HepG2 (cell line): ENCODE measurements around the gene INTS7. TPM values are rescaled to one million over a fixed set of nuclear protein-coding genes. Genes with fewer than 3 reads are reported as not detected.

ENCODE experiments used
- PRPF4 ChIP-seq: fragments of 200-400 bp; formaldehyde crosslinking; IDR thresholded peaks from 2 replicates; pipeline ENCODE4 v1.6.1; 2016; ENCODE audit warnings: low read length, low read depth; ENCODE audit not compliant: poor library complexity, severe bottlenecking
- RFX5 ChIP-seq: IDR thresholded peaks from 2 replicates; pipeline ENCODE4 v1.6.1; 2011; ENCODE audit warnings: low read depth, low read length, improper control_type of control experiment
- TSC22D2 ChIP-seq: sonication (generic); formaldehyde crosslinking; IDR thresholded peaks from 2 replicates; pipeline ENCODE4 v1.5.1; 2020; ENCODE audit warnings: missing genetic modification reagents, mild to moderate bottlenecking, borderline replicate concordance
- ZFP90 ChIP-seq: sonication (generic); formaldehyde crosslinking; IDR thresholded peaks from 2 replicates; pipeline ENCODE4 v1.8.0; 2022; ENCODE audit warnings: missing genetic modification reagents, mild to moderate bottlenecking, inconsistent platforms, borderline replicate concordance
- ZNF44 ChIP-seq: sonication (generic); formaldehyde crosslinking; IDR thresholded peaks from 2 replicates; pipeline ENCODE4 v1.5.1; 2020; ENCODE audit warnings: mild to moderate bottlenecking, missing genetic modification reagents
- ZNF724P ChIP-seq: sonication (generic); formaldehyde crosslinking; IDR thresholded peaks from 2 replicates; pipeline ENCODE4 v1.8.0; 2022; ENCODE audit warnings: missing genetic modification reagents, borderline replicate concordance
- polyA plus RNA-seq, 8 experiments: library from polyadenylated mRNA; depleted of rRNA in 3 of 8; stranded (reverse) in 7 of 8; unstranded in 1 of 8; fragments of >200 nt; fragmentation: Illumina TruSeq in 4 of 8; extraction: Trizol in 4 of 8; gene quantifications; 2 replicates each; pipeline versions ENCODE4 v1.2.1 to v1.2.3, GENCODE V29; 2011 to 2016; ENCODE audit warnings: low read depth in 4 of 8, missing spikeins in 1 of 8, mixed read lengths in 1 of 8; ENCODE audit not compliant: insufficient read depth in 1 of 8
- total RNA-seq, 5 experiments: library from RNA; depleted of rRNA; stranded (reverse); fragments of >200 nt; fragmentation: Illumina TruSeq; extraction: Trizol; gene quantifications; 2 replicates each; pipeline ENCODE4 v1.2.3, GENCODE V29; 2016; ENCODE audit warnings: low read depth in 1 of 5
- TF ChIP-seq, protein P1 (sequence below): IDR thresholded peaks from 2 replicates; pipeline ENCODE4 v1.6.1; 2012; ENCODE audit warnings: inconsistent platforms
- TF ChIP-seq, protein P2 (sequence below): sonication (generic); formaldehyde crosslinking; IDR thresholded peaks from 2 replicates; pipeline ENCODE4 v1.4.0; 2020; ENCODE audit warnings: mild to moderate bottlenecking, missing genetic modification reagents
- TF ChIP-seq, protein P3 (sequence below): IDR thresholded peaks from 2 replicates; pipeline ENCODE4 v1.6.1; 2018; ENCODE audit warnings: missing genetic modification reagents
- TF ChIP-seq, protein P4 (sequence below), 2 experiments: sonication (generic) in 1 of 2; formaldehyde crosslinking in 1 of 2; IDR thresholded peaks; 2 replicates each; pipeline versions ENCODE4 v1.4.0 to v1.6.1; 2016 to 2020; ENCODE audit warnings: borderline replicate concordance in 1 of 2, low read depth in 1 of 2, mild to moderate bottlenecking in 1 of 2, missing genetic modification reagents in 1 of 2

Gene INTS7
- total and polyA plus RNA-seq, 2 of the 13 experiments (the other 11 are each of a cell fraction or from before 2014, with no cell fraction given): 18.3 to 22.4 TPM

DNA sequence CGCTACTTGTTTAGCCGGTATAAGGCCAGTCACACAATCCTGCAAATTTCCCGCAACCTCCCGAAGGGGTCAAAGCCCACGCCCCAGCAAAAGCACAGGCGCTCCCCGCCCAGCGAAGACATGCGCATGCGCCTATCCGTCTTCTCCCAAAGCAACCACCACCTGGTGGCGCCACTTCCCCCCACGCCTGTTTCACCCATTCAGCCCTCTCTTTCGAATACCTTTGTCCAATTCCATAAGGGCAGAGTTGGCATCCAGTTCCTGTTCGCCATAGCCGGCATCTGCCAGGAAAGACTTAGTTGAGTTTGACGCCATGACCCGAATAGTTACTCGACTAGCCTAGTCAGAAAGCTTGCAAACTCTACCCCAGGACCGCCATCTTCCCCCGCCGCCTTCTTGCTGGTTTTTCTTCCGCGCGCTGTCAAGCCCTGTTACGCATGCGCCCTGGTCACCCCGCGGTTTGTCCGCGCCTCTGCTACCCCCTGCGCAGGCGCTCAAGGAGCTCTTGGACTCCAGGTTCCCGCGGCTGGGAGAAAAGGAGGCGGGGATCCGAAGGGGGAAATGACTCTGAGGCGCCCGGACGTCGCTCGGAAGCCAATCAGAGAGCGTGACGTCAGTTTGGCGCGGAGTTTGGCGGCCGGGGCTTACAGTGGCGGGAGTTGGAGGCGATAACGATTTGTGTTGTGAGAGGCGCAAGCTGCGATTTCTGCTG, at the start of gene INTS7, which contains the start of gene DTL (continued):
- TF ChIP-seq RFX5 (peak; percentile 55; the same call in 1 of the 2 replicates), ZNF724P (CRISPR knock-in tag) (0 out of 2 replicates have a peak, but pooled peaks have one; percentile 63), TSC22D2 (CRISPR knock-in tag) (0 out of 2 replicates have a peak, but pooled peaks have one; percentile 29), ZNF44 (CRISPR knock-in tag) (peak; percentile 67; the same call in 1 of the 2 replicates), ZFP90 (CRISPR knock-in tag) (peak; percentile 43), PRPF4 (no peak)
- TF ChIP-seq, protein P1, sequence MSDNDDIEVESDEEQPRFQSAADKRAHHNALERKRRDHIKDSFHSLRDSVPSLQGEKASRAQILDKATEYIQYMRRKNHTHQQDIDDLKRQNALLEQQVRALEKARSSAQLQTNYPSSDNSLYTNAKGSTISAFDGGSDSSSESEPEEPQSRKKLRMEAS: peak; percentile 87
- TF ChIP-seq, protein P2, sequence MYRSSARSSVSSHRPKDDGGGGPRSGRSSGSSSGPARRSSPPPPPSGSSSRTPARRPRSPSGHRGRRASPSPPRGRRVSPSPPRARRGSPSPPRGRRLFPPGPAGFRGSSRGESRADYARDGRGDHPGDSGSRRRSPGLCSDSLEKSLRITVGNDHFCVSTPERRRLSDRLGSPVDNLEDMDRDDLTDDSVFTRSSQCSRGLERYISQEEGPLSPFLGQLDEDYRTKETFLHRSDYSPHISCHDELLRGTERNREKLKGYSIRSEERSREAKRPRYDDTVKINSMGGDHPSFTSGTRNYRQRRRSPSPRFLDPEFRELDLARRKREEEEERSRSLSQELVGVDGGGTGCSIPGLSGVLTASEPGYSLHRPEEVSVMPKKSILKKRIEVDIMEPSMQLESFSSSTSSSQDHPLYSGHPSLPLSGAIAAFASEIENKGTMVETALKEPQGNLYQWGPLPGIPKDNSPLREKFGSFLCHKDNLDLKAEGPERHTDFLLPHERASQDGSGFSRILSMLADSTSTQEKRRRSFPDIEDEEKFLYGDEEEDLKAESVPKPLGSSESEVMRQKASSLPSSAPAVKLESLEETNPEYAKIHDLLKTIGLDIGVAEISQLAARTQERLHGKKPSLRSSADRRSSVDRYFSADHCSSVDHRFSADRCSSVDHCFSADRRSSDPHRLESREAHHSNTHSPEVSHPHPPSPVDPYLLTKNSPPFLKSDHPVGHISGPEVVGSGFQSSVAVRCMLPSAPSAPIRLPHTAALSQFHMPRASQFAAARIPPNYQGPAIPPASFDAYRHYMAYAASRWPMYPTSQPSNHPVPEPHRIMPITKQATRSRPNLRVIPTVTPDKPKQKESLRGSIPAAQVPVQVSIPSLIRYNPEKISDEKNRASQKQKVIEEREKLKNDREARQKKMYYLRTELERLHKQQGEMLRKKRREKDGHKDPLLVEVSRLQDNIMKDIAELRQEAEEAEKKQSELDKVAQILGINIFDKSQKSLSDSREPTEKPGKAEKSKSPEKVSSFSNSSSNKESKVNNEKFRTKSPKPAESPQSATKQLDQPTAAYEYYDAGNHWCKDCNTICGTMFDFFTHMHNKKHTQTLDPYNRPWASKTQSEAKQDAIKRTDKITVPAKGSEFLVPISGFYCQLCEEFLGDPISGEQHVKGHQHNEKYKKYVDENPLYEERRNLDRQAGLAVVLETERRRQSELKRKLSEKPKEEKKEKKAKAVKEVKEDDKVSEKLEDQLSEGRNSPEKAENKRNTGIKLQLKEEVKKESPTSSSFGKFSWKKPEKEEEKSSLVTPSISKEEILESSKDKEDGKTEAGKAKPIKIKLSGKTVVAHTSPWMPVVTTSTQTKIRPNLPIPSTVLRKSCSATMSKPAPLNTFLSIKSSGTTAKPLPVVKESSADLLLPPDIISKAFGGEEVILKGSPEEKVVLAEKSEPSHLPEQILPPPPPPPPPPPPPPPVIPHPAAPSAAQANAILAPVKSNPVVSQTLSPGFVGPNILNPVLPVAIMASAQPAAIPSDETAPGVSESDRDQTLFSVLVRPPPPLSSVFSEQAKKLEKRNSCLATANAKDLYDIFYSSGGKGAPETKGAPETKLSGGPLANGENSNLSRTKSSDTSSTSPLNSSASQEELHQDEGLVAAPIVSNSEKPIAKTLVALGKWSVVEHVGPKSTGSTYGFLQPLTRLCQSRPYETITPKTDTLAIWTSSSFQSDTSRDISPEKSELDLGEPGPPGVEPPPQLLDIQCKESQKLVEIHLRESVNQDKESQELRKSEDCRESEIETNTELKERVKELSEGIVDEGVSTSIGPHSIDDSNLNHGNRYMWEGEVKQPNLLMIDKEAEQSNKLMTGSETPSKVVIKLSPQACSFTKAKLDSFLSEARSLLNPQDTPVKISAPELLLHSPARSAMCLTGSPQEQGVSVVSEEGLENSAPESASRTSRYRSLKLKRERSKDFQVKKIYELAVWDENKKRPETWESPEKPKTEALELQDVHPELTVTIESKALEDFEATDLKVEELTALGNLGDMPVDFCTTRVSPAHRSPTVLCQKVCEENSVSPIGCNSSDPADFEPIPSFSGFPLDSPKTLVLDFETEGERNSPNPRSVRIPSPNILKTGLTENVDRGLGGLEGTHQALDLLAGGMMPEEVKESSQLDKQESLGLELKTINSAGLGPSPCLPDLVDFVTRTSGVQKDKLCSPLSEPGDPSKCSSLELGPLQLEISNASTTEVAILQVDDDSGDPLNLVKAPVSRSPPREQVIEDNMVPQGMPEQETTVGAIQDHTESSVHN (CRISPR knock-in tag): no peak
- TF ChIP-seq, protein P3, sequence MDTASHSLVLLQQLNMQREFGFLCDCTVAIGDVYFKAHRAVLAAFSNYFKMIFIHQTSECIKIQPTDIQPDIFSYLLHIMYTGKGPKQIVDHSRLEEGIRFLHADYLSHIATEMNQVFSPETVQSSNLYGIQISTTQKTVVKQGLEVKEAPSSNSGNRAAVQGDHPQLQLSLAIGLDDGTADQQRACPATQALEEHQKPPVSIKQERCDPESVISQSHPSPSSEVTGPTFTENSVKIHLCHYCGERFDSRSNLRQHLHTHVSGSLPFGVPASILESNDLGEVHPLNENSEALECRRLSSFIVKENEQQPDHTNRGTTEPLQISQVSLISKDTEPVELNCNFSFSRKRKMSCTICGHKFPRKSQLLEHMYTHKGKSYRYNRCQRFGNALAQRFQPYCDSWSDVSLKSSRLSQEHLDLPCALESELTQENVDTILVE (CRISPR knock-in tag): no peak; the same call in 1 of the 2 replicates
- TF ChIP-seq, protein P4, sequence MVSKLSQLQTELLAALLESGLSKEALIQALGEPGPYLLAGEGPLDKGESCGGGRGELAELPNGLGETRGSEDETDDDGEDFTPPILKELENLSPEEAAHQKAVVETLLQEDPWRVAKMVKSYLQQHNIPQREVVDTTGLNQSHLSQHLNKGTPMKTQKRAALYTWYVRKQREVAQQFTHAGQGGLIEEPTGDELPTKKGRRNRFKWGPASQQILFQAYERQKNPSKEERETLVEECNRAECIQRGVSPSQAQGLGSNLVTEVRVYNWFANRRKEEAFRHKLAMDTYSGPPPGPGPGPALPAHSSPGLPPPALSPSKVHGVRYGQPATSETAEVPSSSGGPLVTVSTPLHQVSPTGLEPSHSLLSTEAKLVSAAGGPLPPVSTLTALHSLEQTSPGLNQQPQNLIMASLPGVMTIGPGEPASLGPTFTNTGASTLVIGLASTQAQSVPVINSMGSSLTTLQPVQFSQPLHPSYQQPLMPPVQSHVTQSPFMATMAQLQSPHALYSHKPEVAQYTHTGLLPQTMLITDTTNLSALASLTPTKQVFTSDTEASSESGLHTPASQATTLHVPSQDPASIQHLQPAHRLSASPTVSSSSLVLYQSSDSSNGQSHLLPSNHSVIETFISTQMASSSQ (IDR thresholded peaks at IDR 0.05; ENCODE audit: low read depth): no peak
- TF ChIP-seq, protein P4 (CRISPR knock-in tag; IDR thresholded peaks at IDR 0.05; ENCODE audit: borderline replicate concordance): no peak; the same call in 1 of the 2 replicates
